ENCODE data around the gene BEND5. TPM values are rescaled to one million over a fixed set of nuclear protein-coding genes. Genes with fewer than 3 reads are reported as not detected.

BEND5 gene
- total and polyA plus RNA-seq, 4 donors, result 9.1 to 41.6 (median 27.6) TPM

DNA sequence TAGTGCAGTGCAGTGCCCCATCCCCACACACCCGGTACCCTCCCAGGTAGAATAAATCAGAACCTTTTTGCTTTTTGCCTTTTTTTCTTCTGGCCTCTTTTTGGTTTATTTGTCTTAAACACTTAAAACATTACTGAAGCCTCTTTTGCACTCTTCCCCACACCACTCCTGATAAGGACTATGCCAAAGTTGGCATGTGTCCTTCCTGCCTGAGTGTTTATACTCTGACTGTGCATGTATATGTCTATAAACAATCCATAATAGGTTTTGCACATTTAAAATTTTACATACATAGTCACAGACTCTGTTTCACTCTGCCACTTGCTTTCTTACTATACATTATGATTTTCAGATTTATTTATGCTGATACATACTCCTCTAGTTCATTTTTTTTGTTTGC lies 59.6 kb downstream of the BEND5 start:
- no CpG with 5 or more reads among the region's 1 CpG for WGBS (ENCODE audit: insufficient coverage)
- no peaks in the 10 kb centered on the region for H3K27me3 ChIP-seq (ENCODE audit: control insufficient read depth, insufficient read depth, low read length)
- DNase-seq (ENCODE audit: low read depth in 4 of 6, low spot score in 6 of 6), result no peak
- H3K4me3 ChIP-seq (ENCODE audit: low read depth, low read length), result no peak overlapping the region
- no peaks in the 10 kb centered on the region for H3K36me3 ChIP-seq (ENCODE audit: control insufficient read depth, insufficient read depth, low read length)
- H3K4me1 ChIP-seq (ENCODE audit: control insufficient read depth, insufficient read depth, low read length), result no peaks in the 10 kb centered on the region
- H3K9me3 ChIP-seq (ENCODE audit: control insufficient read depth, insufficient read depth, low read length), result no peaks in the 10 kb centered on the region
- no peak overlapping the region for H3K27ac ChIP-seq (ENCODE audit: low read depth, low read length)

DNA sequence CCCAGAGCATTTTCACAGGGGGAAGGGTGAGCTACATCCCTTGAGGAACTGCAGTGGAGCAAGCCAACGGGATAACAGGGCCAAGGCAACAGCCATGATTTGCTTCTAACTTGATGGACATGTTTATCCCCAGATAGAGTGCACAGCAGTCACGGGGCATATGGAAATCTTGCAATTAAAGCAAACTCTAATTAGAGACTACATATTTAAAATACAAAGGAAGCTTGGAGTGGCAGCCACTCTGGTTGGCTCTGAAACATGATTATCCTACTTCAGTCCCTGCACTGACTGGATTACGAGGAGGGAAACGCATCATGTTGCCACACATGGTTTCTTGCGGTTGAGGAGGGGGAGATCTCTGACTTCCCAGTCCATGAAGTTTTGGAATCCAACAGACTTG lies 60.8 kb downstream of the BEND5 start:
- H3K27ac ChIP-seq (ENCODE audit: low read depth, low read length), result no peak overlapping the region
- H3K9me3 ChIP-seq (ENCODE audit: control insufficient read depth, insufficient read depth, low read length), result no peaks in the 10 kb centered on the region
- 85% methylated on average over 3 of the region's 5 CpGs for WGBS (ENCODE audit: insufficient coverage)
- no peaks in the 10 kb centered on the region for H3K27me3 ChIP-seq (ENCODE audit: control insufficient read depth, insufficient read depth, low read length)
- no peaks in the 10 kb centered on the region for H3K4me1 ChIP-seq (ENCODE audit: control insufficient read depth, insufficient read depth, low read length)
- no peaks in the 10 kb centered on the region for H3K36me3 ChIP-seq (ENCODE audit: control insufficient read depth, insufficient read depth, low read length)
- H3K4me3 ChIP-seq (ENCODE audit: low read depth, low read length), result no peak overlapping the region
- peak in 2 of 6 donors; percentile 23 to 88 for DNase-seq (ENCODE audit: low read depth in 4 of 6, low spot score in 6 of 6)

DNA sequence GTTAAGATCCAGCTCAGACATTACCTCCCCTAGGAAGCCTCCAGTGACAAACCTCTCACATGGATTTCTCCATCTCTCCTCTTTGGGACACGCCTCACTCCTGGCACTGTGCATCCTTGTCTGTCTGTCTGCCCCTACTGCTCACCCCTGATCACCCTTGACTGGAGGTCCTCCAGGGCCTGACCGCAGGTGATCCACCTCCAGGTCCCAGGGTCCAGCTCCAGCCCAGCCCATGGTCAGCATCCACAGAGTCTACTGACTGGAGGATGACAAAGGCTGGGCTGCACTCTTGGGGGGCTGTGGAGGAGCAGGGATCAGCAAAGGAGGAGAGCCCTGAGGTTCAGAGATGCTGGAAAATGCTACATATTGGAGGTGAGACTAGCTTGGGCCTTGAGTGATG lies 65.8 kb downstream of the BEND5 start:
- WGBS (ENCODE audit: insufficient coverage), result 97% methylated on average over 2 of the region's 2 CpGs
- Histone ChIP-seq H3K36me3 (ENCODE audit: control insufficient read depth, insufficient read depth, low read length) (no peaks in the 10 kb centered on the region), H3K27ac (ENCODE audit: low read depth, low read length) (no peak overlapping the region), H3K9me3 (ENCODE audit: control insufficient read depth, insufficient read depth, low read length) (no peaks in the 10 kb centered on the region), H3K4me3 (ENCODE audit: low read depth, low read length) (no peak overlapping the region), H3K4me1 (ENCODE audit: control insufficient read depth, insufficient read depth, low read length) (no peaks in the 10 kb centered on the region), H3K27me3 (ENCODE audit: control insufficient read depth, insufficient read depth, low read length) (no peaks in the 10 kb centered on the region)
- no peak for DNase-seq (ENCODE audit: low read depth in 4 of 6, low spot score in 6 of 6)

- no peak overlapping the region for H3K4me3 ChIP-seq (ENCODE audit: low read depth, low read length)
- WGBS (ENCODE audit: insufficient coverage), result 77% methylated on average over 2 of the region's 2 CpGs
- no peaks in the 10 kb centered on the region for H3K27me3 ChIP-seq (ENCODE audit: control insufficient read depth, insufficient read depth, low read length)
- no peaks in the 10 kb centered on the region for H3K36me3 ChIP-seq (ENCODE audit: control insufficient read depth, insufficient read depth, low read length)
- H3K4me1 ChIP-seq (ENCODE audit: control insufficient read depth, insufficient read depth, low read length), result no peaks in the 10 kb centered on the region
- no peaks in the 10 kb centered on the region for H3K9me3 ChIP-seq (ENCODE audit: control insufficient read depth, insufficient read depth, low read length)
- DNase-seq (ENCODE audit: low read depth in 4 of 6, low spot score in 6 of 6), result no peak
- no peak overlapping the region for H3K27ac ChIP-seq (ENCODE audit: low read depth, low read length)
Observed at GRCh38 chr1:48710318-48710717, 66.4 kb downstream of the BEND5 start.

- H3K27ac ChIP-seq (ENCODE audit: low read depth, low read length), result no peak overlapping the region
Observed at GRCh38 chr1:48704736-48705135, 72.0 kb downstream of the BEND5 start.

DNA sequence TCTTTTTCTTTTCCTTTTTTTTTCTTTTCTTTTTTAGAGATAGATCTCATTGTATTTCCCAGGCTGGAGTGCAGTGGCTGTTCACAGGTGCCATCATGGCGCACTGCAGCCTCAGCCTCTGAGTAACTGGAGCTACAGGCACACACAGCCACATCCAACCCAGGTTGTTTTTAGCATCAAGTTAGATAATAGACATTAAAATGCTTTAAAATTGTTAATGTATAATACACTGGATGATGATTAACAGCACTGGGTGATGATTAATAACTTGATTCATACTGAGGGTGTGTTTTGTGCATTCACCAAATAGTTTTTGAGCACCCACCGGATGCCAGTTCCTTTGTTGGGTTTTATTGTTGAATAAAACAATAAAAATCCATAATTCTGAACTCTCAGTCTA lies 75.2 kb downstream of the BEND5 start:
- no peak overlapping the region for H3K4me3 ChIP-seq (ENCODE audit: low read depth, low read length)
- no peaks in the 10 kb centered on the region for H3K4me1 ChIP-seq (ENCODE audit: control insufficient read depth, insufficient read depth, low read length)
- H3K9me3 ChIP-seq (ENCODE audit: control insufficient read depth, insufficient read depth, low read length), result no peaks in the 10 kb centered on the region
- WGBS (ENCODE audit: insufficient coverage), result no CpG with 5 or more reads among the region's 2 CpGs
- no peaks in the 10 kb centered on the region for H3K36me3 ChIP-seq (ENCODE audit: control insufficient read depth, insufficient read depth, low read length)
- H3K27ac ChIP-seq (ENCODE audit: low read depth, low read length), result no peak overlapping the region
- no peak for DNase-seq (ENCODE audit: low read depth in 4 of 6, low spot score in 6 of 6)
- no peaks in the 10 kb centered on the region for H3K27me3 ChIP-seq (ENCODE audit: control insufficient read depth, insufficient read depth, low read length)

More at GRCh38 chr1:48704736-48705135, 72.0 kb downstream of the BEND5 start:
- Histone ChIP-seq H3K4me3 (ENCODE audit: low read depth, low read length) (no peak overlapping the region), H3K9me3 (ENCODE audit: control insufficient read depth, insufficient read depth, low read length) (no peaks in the 10 kb centered on the region), H3K36me3 (ENCODE audit: control insufficient read depth, insufficient read depth, low read length) (no peaks in the 10 kb centered on the region), H3K4me1 (ENCODE audit: control insufficient read depth, insufficient read depth, low read length) (no peaks in the 10 kb centered on the region), H3K27me3 (ENCODE audit: control insufficient read depth, insufficient read depth, low read length) (no peaks in the 10 kb centered on the region)
- 75% methylated on average over 2 of the region's 6 CpGs for WGBS (ENCODE audit: insufficient coverage)
- no peak for DNase-seq (ENCODE audit: low read depth in 4 of 6, low spot score in 6 of 6)

DNA sequence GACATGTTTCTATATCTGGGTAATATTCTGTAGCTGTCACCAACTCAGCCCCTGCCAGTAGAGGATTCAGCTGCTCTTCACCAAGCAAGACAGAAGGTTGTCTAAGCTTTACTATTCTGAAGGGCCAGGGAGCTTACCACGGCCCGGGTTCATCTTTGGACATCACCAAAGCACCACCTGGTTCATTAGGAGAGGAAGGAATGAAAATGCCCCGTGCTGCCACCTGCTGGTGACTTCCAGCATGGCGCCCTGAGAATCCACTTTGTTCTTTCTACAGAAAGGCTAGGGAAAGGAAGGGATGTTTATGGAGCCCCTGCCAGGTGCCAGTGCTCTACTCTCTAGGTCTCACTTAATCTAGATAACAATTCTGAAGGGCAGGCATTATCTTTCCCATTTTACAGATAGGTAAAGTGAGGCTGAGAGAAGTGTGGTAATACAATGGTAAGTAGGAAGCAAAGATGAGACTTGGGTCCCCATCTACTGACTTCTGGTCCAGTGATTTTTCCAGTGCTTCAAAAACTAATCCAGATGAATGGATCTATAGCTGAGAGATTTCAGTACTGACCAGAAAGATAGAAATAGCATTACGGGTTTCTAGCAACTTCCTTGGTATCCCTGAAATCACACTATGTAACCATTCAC lies 79.5 kb downstream of the BEND5 start:
- 50% methylated on average over 2 of the region's 5 CpGs for WGBS (ENCODE audit: insufficient coverage)
- no peak overlapping the region for H3K4me3 ChIP-seq (ENCODE audit: low read depth, low read length)
- DNase-seq (ENCODE audit: low read depth in 4 of 6, low spot score in 6 of 6), result peak in 4 of 6 donors; percentile 20 to 80 (median 52)
- peaks cover 3% of the 10 kb centered on the region for H3K27me3 ChIP-seq (ENCODE audit: control insufficient read depth, insufficient read depth, low read length)
- no peaks in the 10 kb centered on the region for H3K9me3 ChIP-seq (ENCODE audit: control insufficient read depth, insufficient read depth, low read length)
- no peak overlapping the region for H3K27ac ChIP-seq (ENCODE audit: low read depth, low read length)
- H3K4me1 ChIP-seq (ENCODE audit: control insufficient read depth, insufficient read depth, low read length), result no peaks in the 10 kb centered on the region
- no peaks in the 10 kb centered on the region for H3K36me3 ChIP-seq (ENCODE audit: control insufficient read depth, insufficient read depth, low read length)

DNA sequence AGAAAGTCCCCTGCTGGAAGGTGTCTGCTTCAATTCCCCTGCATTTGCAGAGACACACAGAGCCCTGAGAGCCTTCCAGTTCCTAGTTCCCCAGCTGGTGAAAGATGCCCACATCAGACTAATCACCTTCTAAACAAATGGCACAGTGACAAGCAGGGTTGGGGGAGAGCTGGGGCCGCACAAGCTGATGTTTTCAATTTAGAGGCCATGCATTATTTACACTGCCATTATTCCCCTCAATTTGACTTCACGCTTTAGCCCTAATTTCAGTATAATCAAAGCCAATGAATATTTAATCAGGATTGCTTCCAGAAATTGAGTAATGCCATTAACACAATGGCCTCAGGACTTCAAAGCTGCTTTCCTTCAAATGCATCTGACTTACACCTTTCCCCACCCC lies 81.5 kb downstream of the BEND5 start:
- Histone ChIP-seq H3K9me3 (ENCODE audit: control insufficient read depth, insufficient read depth, low read length) (no peaks in the 10 kb centered on the region), H3K27ac (ENCODE audit: low read depth, low read length) (no peak overlapping the region), H3K27me3 (ENCODE audit: control insufficient read depth, insufficient read depth, low read length) (peaks cover 3% of the 10 kb centered on the region), H3K4me3 (ENCODE audit: low read depth, low read length) (no peak overlapping the region), H3K36me3 (ENCODE audit: control insufficient read depth, insufficient read depth, low read length) (no peaks in the 10 kb centered on the region), H3K4me1 (ENCODE audit: control insufficient read depth, insufficient read depth, low read length) (no peaks in the 10 kb centered on the region)
- WGBS (ENCODE audit: insufficient coverage), result no CpG with 5 or more reads among the region's 2 CpGs
- DNase-seq (ENCODE audit: low read depth in 4 of 6, low spot score in 6 of 6), result peak in 2 of 6 donors; percentile 68 to 85

GRCh38 chr1:48693674-48694320 lies 82.9 kb downstream of the BEND5 start:
- Histone ChIP-seq H3K27me3 (ENCODE audit: control insufficient read depth, insufficient read depth, low read length) (peaks cover 3% of the 10 kb centered on the region), H3K4me1 (ENCODE audit: control insufficient read depth, insufficient read depth, low read length) (no peaks in the 10 kb centered on the region), H3K4me3 (ENCODE audit: low read depth, low read length) (no peak overlapping the region), H3K36me3 (ENCODE audit: control insufficient read depth, insufficient read depth, low read length) (no peaks in the 10 kb centered on the region), H3K9me3 (ENCODE audit: control insufficient read depth, insufficient read depth, low read length) (no peaks in the 10 kb centered on the region), H3K27ac (ENCODE audit: low read depth, low read length) (no peak overlapping the region)
- 61% methylated on average over 6 of the region's 12 CpGs for WGBS (ENCODE audit: insufficient coverage)
- no peak for DNase-seq (ENCODE audit: low read depth in 4 of 6, low spot score in 6 of 6)

GRCh38 chr1:48693180-48693579 lies 83.5 kb downstream of the BEND5 start:
- Histone ChIP-seq H3K4me3 (ENCODE audit: low read depth, low read length) (no peak overlapping the region), H3K9me3 (ENCODE audit: control insufficient read depth, insufficient read depth, low read length) (no peaks in the 10 kb centered on the region), H3K27ac (ENCODE audit: low read depth, low read length) (no peak overlapping the region), H3K36me3 (ENCODE audit: control insufficient read depth, insufficient read depth, low read length) (no peaks in the 10 kb centered on the region), H3K27me3 (ENCODE audit: control insufficient read depth, insufficient read depth, low read length) (peaks cover 3% of the 10 kb centered on the region), H3K4me1 (ENCODE audit: control insufficient read depth, insufficient read depth, low read length) (no peaks in the 10 kb centered on the region)
- 83% methylated on average over 11 of the region's 11 CpGs for WGBS (ENCODE audit: insufficient coverage)
- no peak for DNase-seq (ENCODE audit: low read depth in 4 of 6, low spot score in 6 of 6)

Measured in spinal cord (tissue), 10 donors.